Astrocyte (in vitro differentiated cells and primary cell): ENCODE results near the gene GSTK1. TPM values are rescaled to one million over a fixed set of nuclear protein-coding genes. Genes with fewer than 3 reads are reported as not detected.

Experiments used
- DNase-seq: peaks from one replicate; pipeline ENCODE4 v3.0.0-alpha.2; 2010; ENCODE audit warnings: low read depth
- FAIRE-seq: peaks from 2 replicates; lab custom pipeline; 2011; peaks lifted over from hg19 to GRCh38; lab: Jason Lieb, UNC
- H2AFZ ChIP-seq: 2 replicates; pipeline ENCODE4 v1.6.0; 2012; ENCODE audit warnings: low read depth, low read length, inconsistent platforms
- H3K27ac ChIP-seq: 2 replicates; pipeline ENCODE4 v1.5.1; 2011; ENCODE audit warnings: low read depth, low read length, inconsistent platforms
- H3K27me3 ChIP-seq: 2 replicates; pipeline ENCODE4 v1.6.0; 2011; ENCODE audit warnings: low read length, inconsistent platforms; ENCODE audit not compliant: insufficient read depth
- H3K36me3 ChIP-seq: 2 replicates; pipeline ENCODE4 v1.5.1; 2011; ENCODE audit warnings: low read length, inconsistent platforms; ENCODE audit not compliant: insufficient read depth
- H3K4me1 ChIP-seq: 2 replicates; pipeline ENCODE4 v1.5.1; 2011; ENCODE audit warnings: low read length, inconsistent platforms; ENCODE audit not compliant: insufficient read depth
- H3K4me2 ChIP-seq: 2 replicates; pipeline ENCODE4 v1.6.0; 2012; ENCODE audit warnings: low read length, inconsistent platforms
- H3K4me3 ChIP-seq: 2 replicates; pipeline ENCODE4 v1.5.1; 2011; ENCODE audit warnings: low read depth, mild to moderate bottlenecking, low read length, inconsistent platforms; ENCODE audit not compliant: insufficient read depth
- H3K79me2 ChIP-seq: 2 replicates; pipeline ENCODE4 v1.6.0; 2012; ENCODE audit warnings: mild to moderate bottlenecking, low read length, inconsistent platforms; ENCODE audit not compliant: insufficient read depth
- H3K9ac ChIP-seq: 2 replicates; pipeline ENCODE4 v1.6.0; 2012; ENCODE audit warnings: mild to moderate bottlenecking, low read length, inconsistent platforms
- H3K9me3 ChIP-seq: 2 replicates; pipeline ENCODE4 v1.5.1; 2012; ENCODE audit warnings: low read depth, mild to moderate bottlenecking, low read length, inconsistent platforms; ENCODE audit not compliant: insufficient read depth
- H4K20me1 ChIP-seq: 2 replicates; pipeline ENCODE4 v1.6.0; 2012; ENCODE audit warnings: low read length, inconsistent platforms; ENCODE audit not compliant: insufficient read depth
- H3K27ac Mint-ChIP-seq: one replicate; pipeline ENCODE4 v1.8.0; 2021; ENCODE audit warnings: mild to moderate bottlenecking, mixed read lengths; ENCODE audit not compliant: unreplicated experiment
- H3K27me3 Mint-ChIP-seq: one replicate; pipeline ENCODE4 v1.8.0; 2021; ENCODE audit warnings: low read depth, mixed read lengths; ENCODE audit not compliant: unreplicated experiment
- H3K36me3 Mint-ChIP-seq: one replicate; pipeline ENCODE4 v1.8.0; 2021; ENCODE audit warnings: low read depth, mixed read lengths; ENCODE audit not compliant: unreplicated experiment
- H3K4me1 Mint-ChIP-seq: one replicate; pipeline ENCODE4 v1.8.0; 2021; ENCODE audit warnings: low read depth, mixed read lengths; ENCODE audit not compliant: unreplicated experiment
- H3K4me3 Mint-ChIP-seq: one replicate; pipeline ENCODE4 v1.8.0; 2021; ENCODE audit warnings: mild to moderate bottlenecking, moderate library complexity, mixed read lengths; ENCODE audit not compliant: unreplicated experiment
- H3K9me3 Mint-ChIP-seq: one replicate; pipeline ENCODE4 v1.8.0; 2021; ENCODE audit warnings: mild to moderate bottlenecking, mixed read lengths; ENCODE audit not compliant: unreplicated experiment
- CTCF ChIP-seq: IDR thresholded peaks from 2 replicates; pipeline ENCODE4 v1.5.1; 2011; ENCODE audit warnings: low read depth, mild to moderate bottlenecking, inconsistent platforms, low read length, moderate library complexity; ENCODE audit not compliant: insufficient read depth
- EZH2 ChIP-seq: IDR thresholded peaks from 2 replicates; pipeline ENCODE4 v1.6.1; 2012; ENCODE audit warnings: mild to moderate bottlenecking, low read length, inconsistent platforms; ENCODE audit not compliant: insufficient read depth
- total RNA-seq: library from RNA; stranded (reverse); gene quantifications from 2 replicates; pipeline ENCODE4 v1.2.1, GENCODE V29; 2021

Gene GSTK1
- total RNA-seq, 1 donor from 2014 or later: 97.5 TPM

GRCh38 chr7:143284591-143285469 lies 21.6 kb downstream of the GSTK1 start, which contains the start of gene TMEM139:
TSS of gene TMEM139 (plus strand) at chr7:143284958. CDS start at chr7:143285958, 1,000 bp downstream.
- Histone ChIP-seq H3K27ac (no peak within 1 kb of the TSS), H3K79me2 (peaks cover 16% of the 10 kb centered on the region), H3K4me1 (peaks cover 3% of the 10 kb centered on the region), H3K9me3 (no peaks in the 10 kb centered on the region), H3K4me2 (no peak within 1 kb of the TSS), H3K27me3 (no peaks in the 10 kb centered on the region), H4K20me1 (peaks cover 8% of the 10 kb centered on the region), H3K4me3 (no peak within 1 kb of the TSS), H3K9ac (no peak within 1 kb of the TSS), H3K36me3 (no peaks in the 10 kb centered on the region), H2AFZ (no peak within 1 kb of the TSS)
- H3K4me1 Mint-ChIP-seq: peaks cover 17% of the 10 kb centered on the region
- no peak within 1 kb of the TSS for H3K4me3 Mint-ChIP-seq
- DNase-seq: no peak
- FAIRE-seq: no peak
- no peaks in the 10 kb centered on the region for H3K27me3 Mint-ChIP-seq
- peak within 1 kb of the TSS; percentile 75 for H3K27ac Mint-ChIP-seq
- TF ChIP-seq CTCF (no peak), EZH2 (no peak)
- H3K36me3 Mint-ChIP-seq: no peaks in the 10 kb centered on the region
- peaks cover 4% of the 10 kb centered on the region for H3K9me3 Mint-ChIP-seq

- Histone ChIP-seq H3K27me3 (no peaks in the 10 kb centered on the region), H3K4me3 (no peak overlapping the region), H3K9ac (no peak overlapping the region), H3K9me3 (no peaks in the 10 kb centered on the region), H2AFZ (no peak overlapping the region), H3K4me1 (peaks cover 7% of the 10 kb centered on the region), H3K27ac (no peak overlapping the region), H3K4me2 (no peak overlapping the region), H3K36me3 (no peaks in the 10 kb centered on the region), H3K79me2 (peaks cover 22% of the 10 kb centered on the region), H4K20me1 (peaks cover 12% of the 10 kb centered on the region)
- Mint-ChIP-seq H3K4me3 (no peak overlapping the region), H3K27ac (peak overlapping the region; percentile 68), H3K4me1 (peaks cover 13% of the 10 kb centered on the region), H3K27me3 (no peaks in the 10 kb centered on the region), H3K9me3 (peaks cover 4% of the 10 kb centered on the region), H3K36me3 (no peaks in the 10 kb centered on the region)
- FAIRE-seq (no peak), DNase-seq (no peak)
- TF ChIP-seq EZH2 (no peak), CTCF (no peak)
These were observed 22.2 kb downstream of the GSTK1 start for GRCh38 chr7:143285470-143285778.
